Measurements from ENCODE around the gene KPNA2. TPM values are rescaled to one million over a fixed set of nuclear protein-coding genes. Genes with fewer than 3 reads are reported as not detected.

The KPNA2 gene
- total and polyA plus RNA-seq, 2 of the 13 experiments (the other 11 are each of a cell fraction or from before 2014, with no cell fraction given), result 111 to 305 TPM

GRCh38 chr17:68015081-68015723 lies 20.3 kb upstream of the KPNA2 start (continued):
- no peak for TF ChIP-seq NFAT5 (CRISPR knock-in tag; IDR thresholded peaks at IDR 0.05)
- TF ChIP-seq ZNF737 (CRISPR knock-in tag; IDR thresholded peaks at IDR 0.05; ENCODE audit: borderline replicate concordance), result no peak
- TF ChIP-seq CHCHD3 (CRISPR knock-in tag; IDR thresholded peaks at IDR 0.05), result no peak
- no peak for TF ChIP-seq SMAD9 (CRISPR knock-in tag; IDR thresholded peaks at IDR 0.05)
- no peak for TF ChIP-seq ZBTB2 (CRISPR knock-in tag; IDR thresholded peaks at IDR 0.05; ENCODE audit: low read depth)
- no peak for TF ChIP-seq ZNF138 (CRISPR knock-in tag; IDR thresholded peaks at IDR 0.05; ENCODE audit: low read depth)
- TF ChIP-seq ZNF709 (CRISPR knock-in tag; IDR thresholded peaks at IDR 0.05), result no peak
- TF ChIP-seq MYC (CRISPR knock-in tag; IDR thresholded peaks at IDR 0.05; ENCODE audit: borderline replicate concordance), result no peak
- TF ChIP-seq ZNF3 (CRISPR knock-in tag; IDR thresholded peaks at IDR 0.05), result no peak
- TF ChIP-seq ATF6 (CRISPR knock-in tag; conservative IDR thresholded peaks at IDR 0.05), result no peak
- no peak for TF ChIP-seq AKAP8 (CRISPR knock-in tag; IDR thresholded peaks at IDR 0.05)
- no peak for TF ChIP-seq SMARCC2 (IDR thresholded peaks at IDR 0.05)
- TF ChIP-seq CENPT (CRISPR knock-in tag; IDR thresholded peaks at IDR 0.05; ENCODE audit: low read depth), result no peak
- no peak for TF ChIP-seq ARNT2 (CRISPR knock-in tag; IDR thresholded peaks at IDR 0.05; ENCODE audit: low read depth)
- TF ChIP-seq ZNF383 (CRISPR knock-in tag; IDR thresholded peaks at IDR 0.05; ENCODE audit: borderline replicate concordance), result no peak
- 0 out of 2 replicates have a peak, but pooled peaks have one; percentile 55 for TF ChIP-seq ARID2 (CRISPR knock-in tag; IDR thresholded peaks at IDR 0.05; ENCODE audit: borderline replicate concordance)
- TF ChIP-seq MAX (IDR thresholded peaks at IDR 0.05), result no peak
- no peak for TF ChIP-seq NAIF1 (CRISPR knock-in tag; IDR thresholded peaks at IDR 0.05; ENCODE audit: borderline replicate concordance)
- no peak for TF ChIP-seq CBX1 (IDR thresholded peaks at IDR 0.05; ENCODE audit: low read depth)
- TF ChIP-seq ZNF777 (CRISPR knock-in tag; IDR thresholded peaks at IDR 0.05), result no peak
- TF ChIP-seq RBM22 (optimal IDR thresholded peaks at IDR 0.05; ENCODE audit: low read length), result no peak
- TF ChIP-seq ETV6 (CRISPR knock-in tag; conservative IDR thresholded peaks at IDR 0.05), result no peak
- no peak for TF ChIP-seq FOXO1 (CRISPR knock-in tag; IDR thresholded peaks at IDR 0.05)

Measured in HepG2 (cell line).